GM19372 (cell line): Measurements from ENCODE around the gene C11orf91.
"Not testable (repeated sequence)": the region's sequence is repeated elsewhere in the genome, so short reads cannot be mapped to it uniquely, and the experiment has no call there.

Source experiments
- ATAC-seq: cut with Tn5 transposase; IDR thresholded peaks from one replicate; pipeline ENCODE4 v1.9.1; 2021; ENCODE audit warnings: mild to moderate bottlenecking, low read depth, moderate library complexity; ENCODE audit not compliant: unreplicated experiment

C11orf91 gene, protein sequence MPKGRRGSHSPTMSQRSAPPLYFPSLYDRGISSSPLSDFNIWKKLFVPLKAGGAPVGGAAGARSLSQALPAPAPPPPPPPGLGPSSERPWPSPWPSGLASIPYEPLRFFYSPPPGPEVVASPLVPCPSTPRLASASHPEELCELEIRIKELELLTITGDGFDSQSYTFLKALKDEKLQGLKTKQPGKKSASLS

DNA sequence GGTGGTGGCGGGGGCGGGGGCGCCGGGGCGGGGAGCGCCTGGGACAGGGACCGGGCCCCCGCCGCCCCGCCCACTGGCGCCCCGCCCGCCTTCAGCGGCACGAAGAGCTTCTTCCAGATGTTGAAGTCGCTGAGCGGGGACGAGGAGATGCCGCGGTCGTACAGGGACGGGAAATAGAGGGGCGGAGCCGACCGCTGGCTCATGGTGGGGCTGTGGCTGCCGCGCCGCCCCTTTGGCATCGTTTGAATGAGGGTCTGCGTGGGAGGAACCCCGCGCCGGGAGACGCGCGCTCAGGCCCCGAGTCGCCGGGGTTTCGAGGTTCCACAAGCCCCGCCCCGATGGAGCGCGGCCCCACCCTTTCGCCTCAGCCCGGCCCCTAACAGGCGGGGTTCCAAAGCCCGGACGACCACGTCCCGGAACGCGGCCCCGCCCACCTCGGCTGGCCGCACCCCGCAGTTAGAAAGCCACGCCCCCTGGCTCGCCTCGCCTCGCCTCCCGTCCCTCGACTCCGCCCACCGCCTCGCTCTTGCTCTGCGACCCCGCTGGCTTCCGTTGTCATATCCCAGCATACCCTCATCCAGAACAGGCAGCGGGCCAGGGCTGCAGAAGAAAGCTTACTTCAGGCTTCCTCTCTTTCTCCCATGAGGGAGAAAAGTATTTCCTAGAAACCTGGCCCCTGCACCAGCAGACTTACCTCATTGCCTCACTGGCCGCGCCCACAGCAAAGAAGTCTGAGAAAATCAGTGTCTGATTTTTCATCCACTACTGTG is at the start of gene C11orf91:
Gene C11orf91 (minus strand): TSS at position 325 of the 770 bp plus-strand sequence. CDS start 86 bp downstream, at position 239.
- peak; percentile 88 for ATAC-seq

DNA sequence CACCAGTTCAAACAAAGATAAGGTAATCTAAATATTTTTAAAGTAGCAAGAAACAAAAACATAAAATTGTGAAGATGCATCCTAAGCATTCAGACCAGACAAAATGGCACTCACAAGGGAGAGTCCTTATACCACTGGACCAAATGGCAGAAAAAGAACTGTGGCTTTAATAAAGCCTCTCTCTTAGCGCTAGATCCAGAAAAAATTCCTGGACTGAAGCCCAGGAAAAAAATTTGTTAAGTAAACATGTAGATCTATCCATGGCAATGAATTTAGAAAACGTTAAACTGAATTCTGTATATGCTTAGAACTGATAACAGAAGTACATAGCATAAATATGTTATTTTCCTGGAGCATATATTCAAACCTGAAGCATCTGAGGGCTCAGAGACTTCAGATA is 47.4 kb upstream of the C11orf91 start:
- no peak for ATAC-seq

DNA sequence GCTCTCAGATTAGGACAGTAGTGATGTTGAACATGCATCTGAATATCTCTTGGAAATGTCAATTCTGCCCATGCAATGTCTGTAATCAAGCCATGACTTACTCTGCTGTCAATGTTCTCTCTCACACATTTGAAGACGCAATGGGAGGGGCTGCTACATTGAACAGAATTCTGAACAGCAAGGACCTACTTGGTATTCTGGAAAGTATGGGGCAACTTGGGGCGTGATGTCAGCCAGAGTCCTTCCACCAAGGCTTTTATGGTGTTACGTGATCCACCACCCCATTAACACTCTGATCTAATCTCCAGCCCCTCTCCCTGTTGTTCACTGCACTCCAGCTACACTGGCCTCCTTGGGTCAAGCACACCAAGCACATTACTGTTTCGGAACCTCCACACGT is 42.7 kb upstream of the C11orf91 start:
- ATAC-seq: no peak

DNA sequence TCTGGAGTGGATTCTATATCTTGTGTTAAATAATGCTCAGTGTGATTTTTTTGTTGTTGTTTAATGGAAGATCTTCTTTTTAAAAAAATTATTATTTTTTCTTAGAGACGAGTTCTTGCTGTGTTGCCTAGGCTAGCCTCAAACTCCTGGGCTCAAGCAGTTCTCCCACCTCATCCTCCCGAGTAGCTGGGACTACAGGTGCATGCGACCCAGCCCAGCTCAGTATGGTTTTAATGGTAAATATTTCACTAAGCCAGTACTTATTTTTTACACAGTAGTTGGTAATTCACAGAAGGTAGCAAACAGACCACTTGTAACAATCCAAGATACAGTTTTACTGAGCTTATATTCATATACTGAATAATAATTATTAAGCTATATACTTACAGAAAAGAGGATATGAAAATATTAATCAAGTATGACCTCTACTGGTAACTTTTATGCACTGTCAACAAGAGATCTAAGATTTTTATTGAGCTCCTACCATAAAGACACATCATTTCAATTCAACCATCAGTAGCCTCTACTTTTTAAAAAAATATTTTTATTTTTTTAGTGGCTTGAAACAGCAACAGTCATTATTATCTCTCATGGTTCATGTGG is 41.7 kb upstream of the C11orf91 start:
- no peak for ATAC-seq

DNA sequence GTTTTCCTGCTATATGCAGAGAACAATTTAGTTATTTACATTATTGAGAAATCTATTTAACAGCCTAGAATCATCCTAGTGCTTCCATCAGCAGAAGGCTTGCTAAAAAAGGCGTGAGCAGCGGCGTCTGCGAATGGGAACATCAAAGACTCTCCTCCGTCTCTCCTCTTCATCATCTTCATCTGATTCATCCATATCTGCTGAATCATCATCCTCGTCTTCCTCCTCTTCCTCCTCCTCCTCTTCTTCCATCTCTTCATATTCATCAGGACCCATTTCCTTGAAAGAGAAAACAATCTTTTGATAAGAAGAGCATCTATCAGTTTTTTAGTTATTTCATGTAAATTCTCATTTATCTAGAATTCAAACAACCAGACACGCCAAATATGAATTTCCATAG is 41.2 kb upstream of the C11orf91 start:
- ATAC-seq: no peak

DNA sequence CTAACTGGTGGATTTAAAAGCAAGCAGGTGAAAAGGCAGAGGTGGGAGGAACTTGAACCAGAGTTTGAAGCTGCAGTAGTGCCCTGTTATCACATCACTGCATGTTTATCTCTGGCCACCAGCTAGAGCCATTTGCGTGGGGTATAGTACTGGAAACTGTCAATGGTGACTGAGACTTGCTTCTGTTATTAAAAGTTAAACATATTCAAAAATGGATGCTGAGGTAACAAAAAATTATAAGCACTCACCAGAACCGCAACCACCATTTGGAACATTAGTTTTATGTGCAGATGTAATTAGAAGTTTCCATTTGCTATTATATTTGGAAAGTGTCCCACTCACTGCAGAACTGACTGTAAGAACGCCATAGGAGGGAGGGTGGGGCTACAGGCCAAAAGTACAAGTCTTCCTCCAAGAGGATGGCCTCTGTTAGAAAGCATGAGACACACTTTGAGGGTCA is 36.8 kb upstream of the C11orf91 start:
- ATAC-seq: no peak

DNA sequence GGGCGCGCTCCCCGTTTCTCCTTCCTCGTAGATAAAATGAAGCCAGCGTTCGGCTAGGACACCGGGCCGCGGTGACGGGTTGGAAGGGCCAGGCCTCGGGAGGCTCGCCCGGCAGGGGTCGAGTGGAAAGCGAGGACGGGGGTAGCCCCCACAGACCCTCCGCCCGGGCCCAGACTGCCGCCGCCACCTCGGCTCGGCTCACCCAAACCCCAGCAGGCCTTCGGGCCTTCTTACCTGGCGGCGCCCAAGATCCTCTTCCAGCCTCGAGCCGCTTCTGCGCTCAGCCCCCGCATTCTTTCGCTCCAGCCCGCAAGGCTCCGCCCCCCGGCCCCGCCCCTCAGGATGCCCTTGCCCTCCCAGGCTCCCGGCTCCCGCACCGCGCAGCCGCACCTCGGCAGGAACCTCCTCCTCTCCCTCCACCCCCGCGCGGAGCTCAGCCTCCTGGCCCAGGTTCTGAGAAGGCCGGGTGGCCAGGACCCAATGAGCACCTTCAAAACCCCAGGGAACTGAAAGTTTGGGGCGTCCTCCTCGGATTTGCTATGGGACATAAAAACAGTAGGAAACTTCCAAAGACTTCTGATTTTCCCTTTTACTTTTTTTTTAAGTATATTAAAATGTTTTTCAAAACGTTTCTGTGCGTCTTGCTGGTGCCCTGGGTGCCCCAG is 35.7 kb upstream of the C11orf91 start, which contains the start of gene CD59:
Gene CD59 (minus strand): TSS at position 276 of the 665 bp plus-strand sequence. CDS start 13,978 bp downstream, outside the sequence.
- ATAC-seq: peak; percentile 56

DNA sequence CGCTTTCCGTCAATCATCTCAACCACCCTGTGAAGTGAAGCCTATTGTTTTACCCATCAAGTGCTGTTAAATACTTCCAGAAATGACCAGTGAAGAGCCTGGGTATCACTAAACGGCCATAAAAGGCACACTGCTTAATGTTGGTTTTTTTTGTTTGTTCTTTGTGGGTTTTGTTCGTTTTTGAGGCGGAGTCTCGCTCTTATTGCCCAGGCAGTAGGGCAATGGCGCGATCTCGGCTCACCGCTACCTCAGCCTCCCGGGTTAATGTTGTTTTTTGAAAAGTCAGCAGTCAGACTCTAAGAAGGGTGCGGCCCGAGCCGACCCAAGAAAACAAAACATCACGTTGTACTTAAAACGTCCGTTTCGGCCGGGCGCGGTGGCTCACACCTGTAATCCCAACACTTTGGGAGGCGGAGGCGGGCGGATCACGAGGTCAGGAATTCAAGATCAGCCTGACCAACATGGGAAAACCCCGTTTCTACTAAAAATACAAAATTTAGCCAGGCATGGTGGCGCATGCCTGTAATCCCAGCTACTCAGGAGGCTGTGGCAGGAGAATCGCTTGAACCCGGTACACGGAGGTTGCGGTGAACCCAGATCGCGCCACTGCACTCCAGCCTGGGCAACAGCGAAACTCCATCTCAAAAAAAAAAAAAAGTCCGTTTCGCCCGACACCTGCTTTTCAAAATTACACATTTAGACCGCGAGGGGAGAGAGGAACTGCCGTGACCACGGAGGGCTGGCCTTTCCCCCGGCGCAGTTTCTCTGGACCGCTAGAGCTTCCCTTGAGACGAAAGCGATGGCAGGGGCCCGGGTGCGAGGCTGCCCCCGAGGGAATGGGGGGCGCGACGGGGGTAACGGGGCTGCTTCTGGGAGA is 34.9 kb upstream of the C11orf91 start:
- peak; percentile 42 for ATAC-seq

DNA sequence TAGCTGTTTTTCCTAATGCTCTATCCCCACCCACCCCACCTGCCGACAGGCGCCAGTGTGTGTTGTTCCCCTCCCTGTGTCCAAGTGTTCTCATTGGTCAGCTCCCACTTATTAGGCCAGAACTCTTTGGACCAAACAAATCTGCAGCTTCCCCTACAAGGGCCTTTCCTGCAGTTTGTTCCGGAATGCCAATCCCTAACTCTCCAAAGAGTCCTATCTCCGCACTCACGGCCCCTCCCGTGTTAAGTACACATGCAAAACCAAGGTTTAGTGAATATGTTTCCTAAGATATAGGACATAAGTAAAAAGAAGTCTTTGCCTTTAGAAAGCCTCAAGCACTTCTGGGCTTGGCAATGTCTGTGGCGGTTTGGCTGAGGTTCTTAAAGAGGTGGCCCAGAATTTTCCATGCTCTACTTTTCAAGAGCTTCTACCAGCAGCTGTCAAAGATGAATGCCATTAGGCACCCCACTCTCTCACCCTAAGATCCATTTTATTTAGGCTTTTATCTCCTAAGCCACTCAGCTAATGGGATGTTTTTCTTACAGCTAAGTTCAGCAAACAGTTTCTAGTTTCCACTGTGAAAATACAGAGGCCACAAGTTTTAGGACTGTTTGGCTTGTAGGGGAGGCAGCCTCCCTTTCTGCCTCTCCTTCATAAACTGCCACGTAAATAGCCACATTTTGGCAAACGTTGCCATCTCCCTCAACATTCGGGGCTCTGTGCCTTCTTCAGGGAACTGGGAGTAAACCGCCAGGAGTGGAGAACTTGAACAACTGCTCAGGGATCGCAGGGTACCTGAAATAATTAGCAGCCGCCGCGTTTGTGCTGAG is 34.0 kb upstream of the C11orf91 start:
- no peak for ATAC-seq

DNA sequence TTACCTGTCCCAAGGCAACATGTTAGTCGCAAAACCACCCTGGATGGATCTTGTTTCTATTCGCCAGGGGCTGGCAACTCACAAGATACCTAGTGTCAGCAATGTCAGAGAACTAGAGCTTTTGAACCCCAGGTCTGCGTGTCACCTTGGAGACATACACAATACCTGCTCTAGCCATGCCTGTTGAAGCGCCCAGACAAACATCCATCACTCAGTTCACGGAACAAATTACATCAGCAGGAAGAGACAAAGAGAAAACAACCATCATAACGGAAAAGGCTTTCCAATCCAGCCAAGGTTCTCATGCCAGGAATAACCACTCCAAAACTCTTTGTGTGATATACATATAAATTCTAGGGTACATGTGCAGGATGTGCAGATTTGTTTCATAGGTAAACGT is 33.4 kb upstream of the C11orf91 start:
- no peak for ATAC-seq

DNA sequence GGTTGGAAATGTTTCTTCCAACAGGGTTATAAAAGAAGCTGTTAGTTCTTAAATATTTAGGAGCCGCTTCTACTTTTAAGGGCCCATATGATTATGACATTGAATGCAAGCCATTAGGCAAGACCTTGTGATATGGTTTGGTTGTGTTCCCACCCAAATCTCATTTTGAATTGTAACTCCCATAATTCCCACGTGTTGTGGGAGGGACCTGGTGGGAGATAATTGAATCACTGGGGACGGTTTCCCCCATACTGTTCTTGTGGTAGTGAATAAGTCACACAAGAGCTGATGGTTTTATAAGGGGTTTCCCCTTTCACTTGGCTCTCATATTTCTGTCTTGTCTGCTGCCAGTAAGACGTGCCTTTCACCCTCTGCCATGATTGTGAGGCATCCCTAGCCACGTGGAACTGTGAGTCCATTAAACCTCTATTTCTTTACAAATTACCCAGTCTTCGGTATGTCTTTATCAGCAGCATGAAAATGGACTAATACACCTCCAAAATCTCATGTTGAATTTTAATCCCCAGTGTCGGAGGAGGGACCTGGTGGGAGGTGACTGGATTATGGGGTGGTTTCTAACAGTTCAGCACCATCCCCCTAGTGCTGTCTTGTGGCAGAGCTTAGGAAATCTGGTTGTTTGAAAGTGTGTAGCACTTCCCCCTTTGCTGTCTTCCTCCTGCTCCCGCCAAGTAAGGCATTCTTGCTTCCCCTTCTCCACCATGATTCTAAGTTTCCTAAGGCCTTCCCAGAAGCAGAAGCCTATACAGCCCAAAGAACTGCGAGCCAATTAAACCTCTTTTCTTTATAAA is 31.3 kb upstream of the C11orf91 start:
- no peak for ATAC-seq

DNA sequence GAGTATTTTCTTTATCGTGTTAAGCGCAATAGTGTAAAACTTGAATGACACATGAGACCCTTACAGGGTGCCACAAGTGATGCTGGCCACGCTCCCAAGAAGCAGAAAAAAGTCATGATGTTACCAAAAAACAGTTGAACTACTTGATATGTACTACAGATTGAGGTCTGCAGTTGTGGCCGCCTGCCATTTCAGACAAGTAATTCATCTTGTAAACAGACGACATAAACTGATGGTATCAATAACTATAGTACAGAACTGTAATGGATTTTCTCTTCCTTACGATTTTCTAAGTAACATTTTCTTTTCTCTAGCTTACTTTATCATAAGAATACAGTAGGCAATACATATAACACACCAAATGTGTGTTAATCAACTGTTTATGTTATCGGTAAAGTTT is 30.1 kb upstream of the C11orf91 start:
- no peak for ATAC-seq

DNA sequence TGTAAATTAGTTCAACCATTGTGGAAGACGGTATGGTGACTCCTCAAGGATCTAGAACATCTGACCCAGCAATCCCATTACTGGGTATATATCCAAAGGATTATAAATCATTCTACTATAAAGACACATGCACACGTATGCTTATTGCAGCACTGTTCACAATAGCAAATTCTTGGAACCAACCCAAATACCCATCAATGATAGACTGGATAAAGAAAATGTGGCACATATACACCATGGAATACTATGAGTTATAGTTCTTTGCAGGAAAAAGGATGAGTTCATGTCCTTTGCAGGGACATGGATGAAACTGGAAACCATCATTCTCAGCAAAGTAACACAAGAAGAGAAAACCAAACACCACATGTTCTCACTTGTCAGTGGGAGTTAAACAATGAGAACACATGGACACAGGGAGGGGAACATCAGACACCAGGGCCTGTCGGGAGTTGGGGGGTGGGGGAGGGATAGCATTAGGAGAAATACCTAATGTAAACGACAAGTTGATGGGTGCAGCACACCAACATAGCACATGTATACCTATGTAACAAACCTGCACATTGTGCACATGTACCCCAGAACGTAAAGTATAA is 28.5 kb upstream of the C11orf91 start:
- ATAC-seq: not testable (repeated sequence)

DNA sequence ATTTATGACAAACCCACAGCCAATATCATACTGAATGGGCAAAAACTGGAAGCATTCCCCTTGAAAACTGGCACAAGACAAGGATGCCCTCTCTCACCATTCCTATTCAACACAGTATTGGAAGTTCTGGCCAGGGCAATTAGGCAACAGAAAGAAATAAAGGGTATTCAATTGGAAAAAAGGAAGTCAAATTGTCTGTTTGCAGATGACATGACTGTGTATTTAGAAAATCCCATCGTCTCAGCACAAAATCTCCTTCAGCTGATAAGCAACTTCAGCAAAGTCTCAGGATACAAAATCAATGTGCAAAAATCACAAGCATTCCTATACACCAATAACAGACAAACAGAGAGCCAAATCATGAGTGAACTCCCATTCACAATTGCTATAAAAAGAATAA is 26.9 kb upstream of the C11orf91 start:
- ATAC-seq: not testable (repeated sequence)

DNA sequence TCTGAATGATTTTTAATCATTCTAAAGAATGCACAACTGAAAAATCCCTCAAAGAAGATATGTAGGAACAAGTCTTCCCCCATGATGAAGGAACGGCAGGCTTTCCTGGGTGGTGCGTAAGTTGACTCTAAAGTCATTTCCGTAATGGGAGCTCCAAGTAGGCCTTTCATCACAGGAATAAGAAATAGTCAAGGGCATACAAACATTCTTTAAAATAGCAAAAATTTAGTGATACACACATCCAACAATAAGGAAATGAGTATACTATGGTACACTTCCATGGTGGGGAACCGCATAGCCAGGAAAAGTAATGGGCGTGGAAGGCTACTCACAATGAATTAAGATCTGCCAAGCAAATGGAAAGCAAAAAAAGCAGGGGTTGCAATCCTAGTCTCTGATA is 24.9 kb upstream of the C11orf91 start:
- no peak for ATAC-seq

DNA sequence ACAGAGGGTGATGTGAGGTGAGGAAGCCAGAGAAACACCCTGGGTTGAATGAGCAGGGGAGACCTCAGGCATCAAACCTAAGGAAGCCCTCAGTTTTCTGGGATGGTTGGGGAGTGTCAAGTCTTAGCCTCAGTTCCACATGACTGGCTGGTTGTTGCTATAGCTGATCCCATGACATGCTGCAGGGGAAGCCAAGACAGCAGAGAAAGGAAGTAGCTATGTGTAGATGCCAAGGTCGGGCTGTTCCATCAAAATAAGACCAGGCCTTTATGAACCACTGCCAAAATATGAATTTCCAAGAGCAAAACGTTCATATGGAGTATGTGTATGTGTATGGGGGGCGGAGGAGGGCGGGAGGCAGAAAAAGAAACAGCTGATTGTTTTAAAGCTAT is 24.0 kb upstream of the C11orf91 start:
- ATAC-seq: no peak

DNA sequence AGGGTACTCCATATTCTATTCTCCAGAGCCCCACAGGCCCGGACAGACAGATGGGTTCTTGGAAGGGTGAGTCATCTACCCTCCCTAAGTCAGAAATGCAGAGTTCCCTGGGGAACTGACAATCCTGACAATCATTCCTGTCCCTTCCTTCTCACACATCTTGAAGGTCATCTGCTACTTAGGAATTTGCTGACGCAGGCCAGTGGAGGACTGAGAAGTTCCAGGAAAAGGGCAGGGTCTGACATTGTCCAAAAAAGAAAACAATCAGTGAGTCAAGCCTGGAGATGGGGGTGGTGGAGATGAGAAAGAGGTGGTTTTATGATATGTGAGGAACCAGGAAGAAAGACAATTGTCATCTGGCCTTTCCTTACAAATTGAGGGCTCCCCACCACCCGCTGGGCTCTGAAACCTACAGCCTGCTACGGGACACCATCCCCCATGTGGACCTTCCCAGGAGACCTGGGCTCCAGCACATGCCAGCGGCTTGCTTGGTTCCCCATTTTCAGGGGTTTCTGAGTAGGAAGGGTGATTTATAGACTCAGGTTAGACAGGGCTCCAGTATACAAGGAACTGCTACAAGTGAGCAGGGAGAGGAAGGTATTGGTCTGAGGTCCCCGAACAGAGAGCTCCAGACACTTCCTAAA is 22.7 kb upstream of the C11orf91 start:
- no peak for ATAC-seq
